Thoracic aorta (tissue), 2 donors: ENCODE data around the gene PUS3. TPM values are rescaled to one million over a fixed set of nuclear protein-coding genes. Genes with fewer than 3 reads are reported as not detected.

Experiments used
- ATAC-seq: fragments of 150-250 bp; one replicate; pipeline ENCODE4 v1.8.0; 2017; ENCODE audit warnings: low read depth; ENCODE audit not compliant: insufficient number of reproducible peaks, low FRiP score
- DNase-seq: peaks from one replicate; pipeline ENCODE4 v3.0.0-alpha.2; 2020; ENCODE audit warnings: low spot score
- H3K27ac ChIP-seq, 2 donors: fragments of 200-600 bp; sonication (generic); 1 replicate in 1 of 2; 2 replicates in 1 of 2; pipeline ENCODE4 v1.5.1; 2016; ENCODE audit warnings: mild to moderate bottlenecking in 2 of 2, moderate library complexity in 2 of 2
- H3K27me3 ChIP-seq: fragments of 200-600 bp; sonication (generic); replicated peaks from 2 replicates; pipeline ENCODE4 v1.6.0; 2016; ENCODE audit warnings: mild to moderate bottlenecking; ENCODE audit not compliant: insufficient read depth
- H3K36me3 ChIP-seq: fragments of 200-600 bp; sonication (generic); one replicate; pipeline ENCODE4 v1.5.1; 2016
- H3K4me1 ChIP-seq, 2 donors: fragments of 200-600 bp; sonication (generic); 1 replicate in 1 of 2; 2 replicates in 1 of 2; pipeline versions ENCODE4 v1.5.1 to v1.6.0; 2016; ENCODE audit warnings: low read depth in 2 of 2, mild to moderate bottlenecking in 1 of 2; ENCODE audit not compliant: control insufficient read depth in 1 of 2
- H3K4me3 ChIP-seq: fragments of 200-600 bp; sonication (generic); 2 replicates; pipeline ENCODE4 v1.5.1; 2016; ENCODE audit warnings: mild to moderate bottlenecking
- H3K9me3 ChIP-seq: fragments of 200-600 bp; sonication (generic); 2 replicates; pipeline ENCODE4 v1.5.1; 2016
- total RNA-seq, 2 donors: library from RNA; depleted of rRNA; stranded (reverse); fragments of >200 nt; gene quantifications; one replicate each; pipeline versions ENCODE4 v1.1.0 to v1.2.3, GENCODE V29; 2016
- TF ChIP-seq, protein P1 (sequence below): fragments of 200-600 bp; sonication (generic); IDR thresholded peaks from one replicate; pipeline ENCODE4 v1.5.1; 2019; ENCODE audit warnings: antibody characterized with exemption

Gene PUS3
- total RNA-seq, 2 donors from 2014 or later, result 1.6 to 16.9 TPM

DNA sequence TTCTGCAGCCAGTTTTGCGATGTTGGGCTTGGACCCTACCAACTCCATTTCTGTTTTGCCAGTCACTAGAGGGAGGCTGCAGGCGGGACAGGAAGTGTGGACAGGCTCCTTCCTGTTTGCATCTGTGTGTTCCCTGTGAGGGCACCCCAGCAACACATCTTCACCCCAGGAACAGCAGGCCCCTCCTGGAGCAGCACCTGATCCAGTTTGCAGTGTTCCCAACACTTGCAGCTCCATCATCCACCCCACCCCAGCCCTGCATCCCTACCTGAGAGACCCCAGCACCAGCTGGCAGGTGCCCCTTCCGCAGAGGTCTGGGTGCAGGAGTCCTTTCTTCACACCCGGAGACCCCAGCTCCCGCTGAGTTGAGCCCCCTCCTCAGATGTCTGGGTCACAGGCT is 35.4 kb upstream of the PUS3 start:
- no peak for ATAC-seq

DNA sequence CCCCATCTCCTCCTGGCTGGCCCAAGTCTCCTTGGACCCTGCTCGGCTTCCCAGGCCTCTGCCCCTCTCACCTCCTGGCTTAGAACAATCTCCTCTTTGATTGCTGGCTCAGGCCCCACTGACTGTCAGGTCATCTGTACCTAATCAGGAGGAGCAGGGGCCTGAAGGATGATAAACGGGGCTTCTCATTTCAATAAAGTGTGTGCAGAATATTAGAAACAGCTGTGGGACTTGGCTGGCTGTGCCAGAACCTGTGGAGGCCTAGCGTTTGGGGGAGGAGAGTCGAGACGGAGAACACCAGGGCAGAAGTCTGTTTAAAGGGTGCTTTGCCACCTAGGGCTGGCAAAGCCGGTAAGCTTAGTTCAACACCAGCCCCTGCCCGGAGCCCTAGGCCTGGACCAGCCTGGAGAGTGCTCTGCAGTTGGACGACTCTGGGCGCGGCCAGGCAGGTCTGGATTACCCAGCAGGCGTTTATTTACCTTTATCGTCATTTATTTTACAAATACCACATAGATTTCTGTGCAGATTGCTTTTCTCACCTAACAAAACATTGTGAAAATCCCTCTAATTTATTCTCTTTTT is 32.7 kb upstream of the PUS3 start:
- Histone ChIP-seq H3K27ac (no peak overlapping the region), H3K36me3 (no peaks in the 10 kb centered on the region), H3K27me3 (no peaks in the 10 kb centered on the region), H3K4me1 (no peaks in the 10 kb centered on the region), H3K4me3 (no peak overlapping the region), H3K9me3 (no peaks in the 10 kb centered on the region)
- ATAC-seq (no peak), DNase-seq (no peak)
- TF ChIP-seq, protein P1, sequence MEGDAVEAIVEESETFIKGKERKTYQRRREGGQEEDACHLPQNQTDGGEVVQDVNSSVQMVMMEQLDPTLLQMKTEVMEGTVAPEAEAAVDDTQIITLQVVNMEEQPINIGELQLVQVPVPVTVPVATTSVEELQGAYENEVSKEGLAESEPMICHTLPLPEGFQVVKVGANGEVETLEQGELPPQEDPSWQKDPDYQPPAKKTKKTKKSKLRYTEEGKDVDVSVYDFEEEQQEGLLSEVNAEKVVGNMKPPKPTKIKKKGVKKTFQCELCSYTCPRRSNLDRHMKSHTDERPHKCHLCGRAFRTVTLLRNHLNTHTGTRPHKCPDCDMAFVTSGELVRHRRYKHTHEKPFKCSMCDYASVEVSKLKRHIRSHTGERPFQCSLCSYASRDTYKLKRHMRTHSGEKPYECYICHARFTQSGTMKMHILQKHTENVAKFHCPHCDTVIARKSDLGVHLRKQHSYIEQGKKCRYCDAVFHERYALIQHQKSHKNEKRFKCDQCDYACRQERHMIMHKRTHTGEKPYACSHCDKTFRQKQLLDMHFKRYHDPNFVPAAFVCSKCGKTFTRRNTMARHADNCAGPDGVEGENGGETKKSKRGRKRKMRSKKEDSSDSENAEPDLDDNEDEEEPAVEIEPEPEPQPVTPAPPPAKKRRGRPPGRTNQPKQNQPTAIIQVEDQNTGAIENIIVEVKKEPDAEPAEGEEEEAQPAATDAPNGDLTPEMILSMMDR, result no peak

More for the DNA sequence above, 35.4 kb upstream of the PUS3 start:
- TF ChIP-seq, protein P1, result no peak
- H3K9me3 ChIP-seq, result no peaks in the 10 kb centered on the region
- H3K4me1 ChIP-seq, result no peaks in the 10 kb centered on the region
- H3K4me3 ChIP-seq, result no peak overlapping the region
- no peak overlapping the region for H3K27ac ChIP-seq
- H3K27me3 ChIP-seq, result no peaks in the 10 kb centered on the region
- no peak for DNase-seq
- no peaks in the 10 kb centered on the region for H3K36me3 ChIP-seq

DNA sequence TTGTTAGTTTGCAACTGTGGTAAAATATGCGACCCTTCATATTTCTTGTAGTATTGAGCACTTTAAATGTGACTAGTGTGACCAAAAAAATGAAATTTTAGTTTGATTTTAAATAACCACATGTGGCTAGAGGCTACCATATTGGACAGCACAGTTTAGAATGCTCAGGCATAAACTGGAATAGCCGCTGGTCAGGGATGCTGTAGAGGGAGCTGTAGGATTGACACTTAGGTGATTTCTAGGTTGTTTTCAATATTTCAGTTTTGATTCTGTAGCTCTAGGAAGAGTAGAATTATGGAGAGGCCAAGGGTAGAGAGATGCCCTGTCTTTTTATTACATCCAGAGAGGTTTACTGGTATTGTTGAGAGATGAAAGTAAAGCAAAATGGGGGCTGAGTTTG is 32.0 kb upstream of the PUS3 start:
- TF ChIP-seq, protein P1, result no peak
- Histone ChIP-seq H3K4me1 (no peaks in the 10 kb centered on the region), H3K9me3 (no peaks in the 10 kb centered on the region), H3K4me3 (no peak overlapping the region), H3K27me3 (no peaks in the 10 kb centered on the region), H3K27ac (no peak overlapping the region), H3K36me3 (no peaks in the 10 kb centered on the region)
- ATAC-seq (no peak), DNase-seq (no peak)

DNA sequence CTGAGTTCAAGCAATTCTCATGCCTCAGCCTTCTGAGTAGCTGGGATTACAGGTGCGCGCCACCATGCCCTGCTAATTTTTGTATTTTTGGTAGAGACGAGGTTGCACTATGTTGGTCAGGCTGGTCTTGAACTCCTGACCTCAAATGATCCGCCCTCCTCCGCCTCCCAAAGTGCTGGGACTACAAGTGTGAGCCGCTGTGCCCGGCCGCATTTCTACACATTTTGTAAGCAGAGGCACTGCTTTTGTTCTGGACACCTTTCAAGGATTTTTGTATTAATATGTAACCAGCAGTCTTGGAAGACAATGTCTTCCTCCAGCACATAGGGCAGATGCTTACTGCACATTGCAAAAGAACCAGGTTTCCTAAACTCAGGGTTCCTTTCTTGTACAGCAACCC is 31.5 kb upstream of the PUS3 start:
- Histone ChIP-seq H3K4me1 (no peaks in the 10 kb centered on the region), H3K36me3 (no peaks in the 10 kb centered on the region), H3K27ac (no peak overlapping the region), H3K9me3 (no peaks in the 10 kb centered on the region), H3K4me3 (no peak overlapping the region), H3K27me3 (no peaks in the 10 kb centered on the region)
- DNase-seq (no peak), ATAC-seq (no peak)
- TF ChIP-seq, protein P1, result no peak

DNA sequence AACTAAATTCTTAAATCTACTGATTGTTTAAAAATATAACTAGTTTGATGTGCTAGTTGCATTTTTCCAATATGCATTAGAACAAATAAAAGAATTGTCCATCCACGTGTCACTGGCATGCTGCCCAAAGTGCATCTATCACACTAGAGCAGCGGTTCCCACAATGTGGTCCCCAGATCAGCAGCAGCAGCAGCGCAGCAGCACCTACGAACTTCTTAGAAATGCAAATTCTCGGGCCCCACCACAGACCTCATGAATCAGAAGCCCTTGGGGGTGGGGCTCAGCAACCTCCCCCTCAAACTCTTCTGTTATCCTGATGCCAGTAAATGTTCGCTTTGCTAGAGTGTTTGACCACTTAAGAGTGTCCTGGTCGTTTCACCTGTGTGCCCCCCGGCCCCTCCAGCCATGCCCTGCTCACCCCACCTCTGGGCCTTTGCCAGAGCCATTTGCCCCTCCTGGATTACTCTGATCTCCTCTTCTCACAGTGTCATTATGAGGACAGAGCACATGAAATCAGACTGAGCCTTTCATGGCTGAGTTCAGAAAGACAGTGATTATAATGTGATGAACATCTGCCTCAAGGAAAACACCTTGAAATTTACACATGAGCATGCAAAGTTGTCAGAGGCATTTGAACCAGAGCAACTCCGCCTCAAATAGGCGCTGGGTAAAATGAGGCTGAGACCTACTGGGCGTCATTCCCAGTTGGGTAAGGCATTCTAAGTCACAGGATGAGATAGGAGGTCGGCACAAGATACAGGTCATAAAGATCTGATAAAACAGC is 30.2 kb upstream of the PUS3 start:
- Histone ChIP-seq H3K4me1 (no peaks in the 10 kb centered on the region), H3K27me3 (no peaks in the 10 kb centered on the region), H3K27ac (no peak overlapping the region), H3K36me3 (no peaks in the 10 kb centered on the region), H3K9me3 (no peaks in the 10 kb centered on the region), H3K4me3 (no peak overlapping the region)
- ATAC-seq (no peak), DNase-seq (no peak)
- TF ChIP-seq, protein P1, result no peak
